ENCODE results near the gene KRTAP5-2. TPM values are rescaled to one million over a fixed set of nuclear protein-coding genes. Genes with fewer than 3 reads are reported as not detected.
"Not testable (repeated sequence)": the region's sequence is repeated elsewhere in the genome, so short reads cannot be mapped to it uniquely, and the experiment has no call there.

Gene KRTAP5-2
- total RNA-seq, 1 donor from 2014 or later = not detected

DNA sequence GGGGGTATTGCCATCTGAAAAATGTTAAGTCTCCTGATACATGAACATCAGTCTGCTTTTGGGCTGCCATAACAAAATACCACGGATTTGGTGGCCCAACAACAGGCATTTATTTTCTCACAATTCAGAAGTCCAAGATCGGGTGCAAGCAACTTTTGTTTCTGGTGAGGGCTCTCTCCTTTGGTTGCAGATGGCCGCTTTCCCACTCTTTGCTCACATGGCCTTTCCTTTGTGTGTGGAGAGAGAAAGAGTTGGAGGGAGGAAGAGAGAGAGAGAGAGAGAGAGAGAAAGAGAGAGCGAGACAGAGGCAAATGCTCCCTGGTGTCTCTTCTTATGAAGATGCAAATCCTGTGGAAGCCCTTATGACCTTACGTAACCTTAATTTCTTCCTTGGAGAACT lies 2.5 kb upstream of the KRTAP5-2 start:
- TF ChIP-seq, protein P1, sequence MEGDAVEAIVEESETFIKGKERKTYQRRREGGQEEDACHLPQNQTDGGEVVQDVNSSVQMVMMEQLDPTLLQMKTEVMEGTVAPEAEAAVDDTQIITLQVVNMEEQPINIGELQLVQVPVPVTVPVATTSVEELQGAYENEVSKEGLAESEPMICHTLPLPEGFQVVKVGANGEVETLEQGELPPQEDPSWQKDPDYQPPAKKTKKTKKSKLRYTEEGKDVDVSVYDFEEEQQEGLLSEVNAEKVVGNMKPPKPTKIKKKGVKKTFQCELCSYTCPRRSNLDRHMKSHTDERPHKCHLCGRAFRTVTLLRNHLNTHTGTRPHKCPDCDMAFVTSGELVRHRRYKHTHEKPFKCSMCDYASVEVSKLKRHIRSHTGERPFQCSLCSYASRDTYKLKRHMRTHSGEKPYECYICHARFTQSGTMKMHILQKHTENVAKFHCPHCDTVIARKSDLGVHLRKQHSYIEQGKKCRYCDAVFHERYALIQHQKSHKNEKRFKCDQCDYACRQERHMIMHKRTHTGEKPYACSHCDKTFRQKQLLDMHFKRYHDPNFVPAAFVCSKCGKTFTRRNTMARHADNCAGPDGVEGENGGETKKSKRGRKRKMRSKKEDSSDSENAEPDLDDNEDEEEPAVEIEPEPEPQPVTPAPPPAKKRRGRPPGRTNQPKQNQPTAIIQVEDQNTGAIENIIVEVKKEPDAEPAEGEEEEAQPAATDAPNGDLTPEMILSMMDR (IDR thresholded peaks at IDR 0.05; ENCODE audit: insufficient read depth, low read depth, low read length) = no peak
- TF ChIP-seq EZH2 (IDR thresholded peaks at IDR 0.05; ENCODE audit: insufficient read depth, low read length) = no peak
- H3K9me3 Mint-ChIP-seq (ENCODE audit: unreplicated experiment) = peaks cover 2% of the 10 kb centered on the region
- FAIRE-seq (no peak), DNase-seq (ENCODE audit: low read depth) (no peak)
- peaks cover 61% of the 10 kb centered on the region for H3K27me3 Mint-ChIP-seq (ENCODE audit: low read depth, unreplicated experiment)
- H3K27ac Mint-ChIP-seq (ENCODE audit: unreplicated experiment) = no peak overlapping the region
- H3K4me3 ChIP-seq (ENCODE audit: insufficient read depth, low read depth, low read length) = no peak overlapping the region
- no peaks in the 10 kb centered on the region for H3K4me1 Mint-ChIP-seq (ENCODE audit: low read depth, unreplicated experiment)
- H3K79me2 ChIP-seq (ENCODE audit: insufficient read depth, low read length) = no peaks in the 10 kb centered on the region
- no peaks in the 10 kb centered on the region for H3K36me3 ChIP-seq (ENCODE audit: insufficient read depth, low read length)
- H3K4me1 ChIP-seq (ENCODE audit: insufficient read depth, low read length) = no peaks in the 10 kb centered on the region
- no peak overlapping the region for H3K9ac ChIP-seq (ENCODE audit: low read length)
- no peak overlapping the region for H3K4me2 ChIP-seq (ENCODE audit: low read length)
- H3K27me3 ChIP-seq (ENCODE audit: insufficient read depth, low read length) = peaks cover 26% of the 10 kb centered on the region
- no peak overlapping the region for H2AFZ ChIP-seq (ENCODE audit: low read depth, low read length)
- peaks cover 3% of the 10 kb centered on the region for H3K36me3 Mint-ChIP-seq (ENCODE audit: low read depth, unreplicated experiment)
- no peaks in the 10 kb centered on the region for H4K20me1 ChIP-seq (ENCODE audit: insufficient read depth, low read length)
- no peak overlapping the region for H3K4me3 Mint-ChIP-seq (ENCODE audit: unreplicated experiment)
- no peaks in the 10 kb centered on the region for H3K9me3 ChIP-seq (ENCODE audit: insufficient read depth, low read depth, low read length)
- H3K27ac ChIP-seq (ENCODE audit: low read depth, low read length) = no peak overlapping the region

DNA sequence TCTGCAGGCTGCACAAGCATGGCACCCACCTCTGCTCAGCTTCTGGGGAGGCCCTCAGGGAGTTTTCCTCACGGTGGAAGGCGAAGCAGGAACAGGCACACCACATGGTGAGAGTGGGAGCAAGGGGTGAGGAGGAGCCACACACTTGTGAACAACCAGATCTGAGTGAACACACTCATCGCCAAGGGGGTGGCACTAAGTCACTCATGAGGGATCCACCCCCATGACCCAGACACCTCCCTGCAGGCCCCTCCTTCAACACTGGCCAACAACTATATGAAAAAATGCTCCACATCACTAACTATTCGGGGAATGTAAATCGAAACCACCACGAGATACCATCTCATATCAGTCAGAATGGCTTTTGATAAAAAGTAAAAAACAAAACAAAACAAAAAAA lies 722 bp upstream of the KRTAP5-2 start:
- no peak for TF ChIP-seq EZH2 (IDR thresholded peaks at IDR 0.05; ENCODE audit: insufficient read depth, low read length)
- TF ChIP-seq, protein P1 (IDR thresholded peaks at IDR 0.05; ENCODE audit: insufficient read depth, low read depth, low read length) = no peak
- H2AFZ ChIP-seq (ENCODE audit: low read depth, low read length) = no peak overlapping the region
- H3K9me3 Mint-ChIP-seq (ENCODE audit: unreplicated experiment) = peaks cover 2% of the 10 kb centered on the region
- H3K36me3 ChIP-seq (ENCODE audit: insufficient read depth, low read length) = no peaks in the 10 kb centered on the region
- no peaks in the 10 kb centered on the region for H3K79me2 ChIP-seq (ENCODE audit: insufficient read depth, low read length)
- peaks cover 69% of the 10 kb centered on the region for H3K27me3 Mint-ChIP-seq (ENCODE audit: low read depth, unreplicated experiment)
- H4K20me1 ChIP-seq (ENCODE audit: insufficient read depth, low read length) = no peaks in the 10 kb centered on the region
- no peaks in the 10 kb centered on the region for H3K4me1 Mint-ChIP-seq (ENCODE audit: low read depth, unreplicated experiment)
- no peak overlapping the region for H3K27ac Mint-ChIP-seq (ENCODE audit: unreplicated experiment)
- no peak for FAIRE-seq
- H3K4me3 ChIP-seq (ENCODE audit: insufficient read depth, low read depth, low read length) = no peak overlapping the region
- H3K9me3 ChIP-seq (ENCODE audit: insufficient read depth, low read depth, low read length) = no peaks in the 10 kb centered on the region
- no peak overlapping the region for H3K9ac ChIP-seq (ENCODE audit: low read length)
- DNase-seq (ENCODE audit: low read depth) = no peak
- H3K36me3 Mint-ChIP-seq (ENCODE audit: low read depth, unreplicated experiment) = peaks cover 3% of the 10 kb centered on the region
- no peak overlapping the region for H3K4me3 Mint-ChIP-seq (ENCODE audit: unreplicated experiment)
- H3K27ac ChIP-seq (ENCODE audit: low read depth, low read length) = no peak overlapping the region
- H3K4me2 ChIP-seq (ENCODE audit: low read length) = no peak overlapping the region
- H3K27me3 ChIP-seq (ENCODE audit: insufficient read depth, low read length) = peaks cover 27% of the 10 kb centered on the region
- no peaks in the 10 kb centered on the region for H3K4me1 ChIP-seq (ENCODE audit: insufficient read depth, low read length)

DNA sequence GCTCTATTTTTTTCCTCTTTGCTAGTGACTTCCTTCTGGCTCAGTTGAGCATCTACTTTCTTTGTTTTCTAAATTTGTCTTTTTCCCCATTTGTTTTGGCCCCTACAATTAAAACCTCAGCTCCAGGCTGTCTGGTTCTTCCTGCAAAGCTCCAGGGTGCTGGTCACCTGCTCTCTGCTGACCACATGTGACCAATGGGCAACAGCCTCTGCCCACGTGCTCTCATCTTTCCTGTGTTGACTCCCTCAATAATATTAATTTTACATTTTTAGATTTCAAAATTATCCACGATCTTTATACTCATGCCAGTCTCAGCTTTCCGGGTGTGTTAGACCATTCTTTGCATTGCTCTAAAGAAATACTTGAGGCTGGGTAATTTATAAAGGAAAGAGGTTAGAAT lies 312 bp upstream of the KRTAP5-2 start:
- peaks cover 69% of the 10 kb centered on the region for H3K27me3 Mint-ChIP-seq (ENCODE audit: low read depth, unreplicated experiment)
- H3K4me3 Mint-ChIP-seq (ENCODE audit: unreplicated experiment); H3K9me3 Mint-ChIP-seq (ENCODE audit: unreplicated experiment); FAIRE-seq; H3K4me2 ChIP-seq (ENCODE audit: low read length); H3K4me1 Mint-ChIP-seq (ENCODE audit: low read depth, unreplicated experiment); H3K27ac ChIP-seq (ENCODE audit: low read depth, low read length); H3K9ac ChIP-seq (ENCODE audit: low read length); H2AFZ ChIP-seq (ENCODE audit: low read depth, low read length); H3K36me3 ChIP-seq (ENCODE audit: insufficient read depth, low read length); DNase-seq (ENCODE audit: low read depth); H3K9me3 ChIP-seq (ENCODE audit: insufficient read depth, low read depth, low read length); H4K20me1 ChIP-seq (ENCODE audit: insufficient read depth, low read length); H3K36me3 Mint-ChIP-seq (ENCODE audit: low read depth, unreplicated experiment); H3K79me2 ChIP-seq (ENCODE audit: insufficient read depth, low read length); H3K27ac Mint-ChIP-seq (ENCODE audit: unreplicated experiment); H3K4me1 ChIP-seq (ENCODE audit: insufficient read depth, low read length); H3K4me3 ChIP-seq (ENCODE audit: insufficient read depth, low read depth, low read length): not testable (repeated sequence)
- H3K27me3 ChIP-seq (ENCODE audit: insufficient read depth, low read length) = peaks cover 29% of the 10 kb centered on the region

Measured in astrocyte (in vitro differentiated cells and primary cell).